ENCODE results near the gene CMTM2. TPM values are rescaled to one million over a fixed set of nuclear protein-coding genes. Genes with fewer than 3 reads are reported as not detected.

The CMTM2 gene
- total RNA-seq, 4 donors from 2014 or later: not detected

DNA sequence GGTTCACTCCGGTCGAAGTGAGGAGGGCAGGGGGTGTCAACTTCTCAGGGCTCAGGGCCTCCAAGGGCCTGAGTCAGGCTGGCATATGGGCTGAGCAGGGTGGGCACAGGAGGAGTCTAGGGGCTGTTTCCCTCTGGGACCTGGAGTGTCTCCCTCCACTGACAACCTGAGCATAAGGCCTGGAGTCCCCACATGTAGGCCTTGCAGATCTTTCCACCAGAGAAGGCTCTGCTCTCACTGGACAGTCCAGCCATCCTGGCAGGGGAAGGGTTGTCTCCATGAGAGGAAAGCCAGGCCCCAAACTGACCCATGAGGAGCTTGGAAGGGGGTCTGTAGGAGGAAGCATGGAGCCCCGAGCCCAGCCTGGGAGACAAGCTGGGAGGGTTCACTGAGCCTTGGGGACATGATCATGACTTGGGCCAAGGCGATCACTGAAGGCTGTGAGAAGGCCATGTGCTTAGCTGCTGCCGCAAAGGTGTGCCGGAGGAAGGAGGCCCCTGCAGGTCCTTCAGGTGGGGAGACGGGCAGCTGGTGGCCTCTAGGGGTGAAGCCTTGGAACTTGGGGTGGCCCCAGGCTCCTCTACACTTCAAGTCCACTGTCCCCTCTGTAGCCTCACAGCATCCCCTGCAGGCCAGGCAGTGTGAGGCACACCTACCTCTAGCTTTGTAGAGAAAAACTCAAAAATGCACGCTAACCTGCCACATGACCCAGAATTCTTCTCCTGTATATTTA, 9.9 kb downstream of the CMTM2 start:
- TF ChIP-seq, protein P1, sequence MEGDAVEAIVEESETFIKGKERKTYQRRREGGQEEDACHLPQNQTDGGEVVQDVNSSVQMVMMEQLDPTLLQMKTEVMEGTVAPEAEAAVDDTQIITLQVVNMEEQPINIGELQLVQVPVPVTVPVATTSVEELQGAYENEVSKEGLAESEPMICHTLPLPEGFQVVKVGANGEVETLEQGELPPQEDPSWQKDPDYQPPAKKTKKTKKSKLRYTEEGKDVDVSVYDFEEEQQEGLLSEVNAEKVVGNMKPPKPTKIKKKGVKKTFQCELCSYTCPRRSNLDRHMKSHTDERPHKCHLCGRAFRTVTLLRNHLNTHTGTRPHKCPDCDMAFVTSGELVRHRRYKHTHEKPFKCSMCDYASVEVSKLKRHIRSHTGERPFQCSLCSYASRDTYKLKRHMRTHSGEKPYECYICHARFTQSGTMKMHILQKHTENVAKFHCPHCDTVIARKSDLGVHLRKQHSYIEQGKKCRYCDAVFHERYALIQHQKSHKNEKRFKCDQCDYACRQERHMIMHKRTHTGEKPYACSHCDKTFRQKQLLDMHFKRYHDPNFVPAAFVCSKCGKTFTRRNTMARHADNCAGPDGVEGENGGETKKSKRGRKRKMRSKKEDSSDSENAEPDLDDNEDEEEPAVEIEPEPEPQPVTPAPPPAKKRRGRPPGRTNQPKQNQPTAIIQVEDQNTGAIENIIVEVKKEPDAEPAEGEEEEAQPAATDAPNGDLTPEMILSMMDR (IDR thresholded peaks at IDR 0.05; ENCODE audit: low read depth): no peak

DNA sequence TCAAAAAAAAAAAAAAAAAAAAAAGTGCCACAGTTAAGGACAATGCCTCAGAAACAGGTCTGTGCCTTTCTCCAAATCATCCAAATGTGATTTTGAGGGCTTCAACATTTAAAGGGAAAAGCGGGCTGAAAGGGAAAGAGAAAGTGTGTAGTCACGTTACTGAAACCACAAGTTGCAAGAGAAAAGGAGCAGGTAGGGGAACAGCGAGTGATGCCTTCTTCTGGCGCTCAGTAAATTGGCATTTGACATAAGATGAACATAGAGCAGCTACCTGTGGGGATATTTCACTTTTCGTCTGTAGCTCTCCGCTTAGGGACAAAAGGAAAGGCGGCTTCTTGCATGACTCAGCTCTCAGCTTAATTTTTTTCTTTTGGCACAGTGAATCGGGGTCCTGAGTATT, 11.1 kb downstream of the CMTM2 start:
- TF ChIP-seq, protein P1 (IDR thresholded peaks at IDR 0.05; ENCODE audit: low read depth): no peak

DNA sequence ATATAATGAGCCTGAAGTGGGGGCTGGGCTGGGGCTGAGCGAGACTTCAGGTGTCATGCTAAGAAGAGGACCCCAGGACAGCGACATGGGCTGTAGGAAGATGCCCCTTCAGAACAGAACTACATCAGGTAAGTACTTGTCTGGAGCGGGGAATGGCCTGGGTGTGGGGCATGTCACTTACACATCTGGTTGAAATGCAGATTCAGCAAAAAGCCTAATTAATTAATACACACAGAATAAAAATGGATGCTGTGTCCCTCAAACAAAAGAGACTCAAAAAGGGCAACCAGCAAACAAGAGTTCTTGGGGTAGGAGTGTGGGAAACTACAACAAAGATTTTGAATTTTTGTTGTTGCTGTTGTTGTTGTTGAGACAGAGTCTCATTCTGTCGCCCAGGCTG, 11.8 kb downstream of the CMTM2 start:
- TF ChIP-seq, protein P1 (IDR thresholded peaks at IDR 0.05; ENCODE audit: low read depth): no peak

DNA sequence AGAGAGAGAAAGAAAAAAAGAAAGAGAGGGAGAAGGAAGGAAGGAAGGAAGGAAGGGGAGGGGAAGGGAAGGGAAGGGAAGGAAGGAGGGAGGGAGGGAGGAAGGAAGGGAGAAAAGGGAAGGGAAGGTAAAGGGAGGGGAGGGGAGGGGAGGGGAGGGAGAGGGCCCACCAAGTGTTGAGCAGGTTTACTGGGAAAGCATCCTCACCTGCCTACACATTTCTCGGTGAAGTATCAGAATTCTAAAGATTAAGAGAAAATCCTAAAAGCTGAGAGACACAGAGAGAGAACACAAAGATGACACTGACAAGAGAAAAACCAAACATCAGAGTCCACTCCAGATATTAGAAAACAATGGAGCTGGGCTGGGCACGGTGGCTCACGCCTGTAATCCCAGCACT, 13.0 kb downstream of the CMTM2 start:
- TF ChIP-seq, protein P1 (IDR thresholded peaks at IDR 0.05; ENCODE audit: low read depth): no peak

DNA sequence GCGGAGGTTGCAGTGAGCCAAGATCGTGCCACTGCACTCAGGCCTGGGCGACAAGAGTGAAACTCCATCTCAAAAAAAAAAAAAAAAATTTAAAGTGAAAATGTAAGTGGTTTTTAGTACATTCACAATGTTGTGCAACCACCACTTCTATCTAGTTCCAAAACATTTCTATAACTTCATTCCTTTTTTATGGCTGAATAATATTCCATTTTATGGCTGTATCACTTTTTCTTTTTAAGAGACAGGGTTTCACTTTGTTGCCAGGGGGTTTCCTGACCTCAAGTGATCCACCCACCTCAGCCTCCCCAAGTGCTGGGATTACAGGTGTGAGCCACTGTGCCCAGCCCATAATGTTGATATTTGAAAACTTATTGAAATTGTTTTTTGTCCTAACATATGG, 13.6 kb downstream of the CMTM2 start:
- TF ChIP-seq, protein P1 (IDR thresholded peaks at IDR 0.05; ENCODE audit: low read depth): no peak

DNA sequence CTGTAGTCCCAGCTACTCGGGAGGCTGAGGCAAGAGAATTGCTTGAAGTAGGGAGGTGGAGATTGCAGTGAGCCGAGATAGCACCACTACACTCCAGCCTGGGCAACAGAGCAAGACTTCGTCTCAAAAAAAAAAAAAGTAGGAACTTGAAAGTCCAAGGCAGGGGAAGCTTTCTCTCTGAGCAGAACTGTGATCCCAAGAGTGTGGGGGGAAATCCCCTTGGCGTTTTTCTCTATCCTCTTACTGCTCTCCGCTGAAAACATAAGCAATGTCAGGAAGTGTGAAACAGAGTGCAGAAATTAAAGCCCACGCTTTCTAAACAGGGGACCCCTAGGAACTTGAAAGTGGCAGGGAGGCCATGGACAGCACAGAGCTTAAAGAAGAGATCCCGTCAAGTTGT, 15.5 kb downstream of the CMTM2 start:
- TF ChIP-seq, protein P1 (IDR thresholded peaks at IDR 0.05; ENCODE audit: low read depth): no peak

DNA sequence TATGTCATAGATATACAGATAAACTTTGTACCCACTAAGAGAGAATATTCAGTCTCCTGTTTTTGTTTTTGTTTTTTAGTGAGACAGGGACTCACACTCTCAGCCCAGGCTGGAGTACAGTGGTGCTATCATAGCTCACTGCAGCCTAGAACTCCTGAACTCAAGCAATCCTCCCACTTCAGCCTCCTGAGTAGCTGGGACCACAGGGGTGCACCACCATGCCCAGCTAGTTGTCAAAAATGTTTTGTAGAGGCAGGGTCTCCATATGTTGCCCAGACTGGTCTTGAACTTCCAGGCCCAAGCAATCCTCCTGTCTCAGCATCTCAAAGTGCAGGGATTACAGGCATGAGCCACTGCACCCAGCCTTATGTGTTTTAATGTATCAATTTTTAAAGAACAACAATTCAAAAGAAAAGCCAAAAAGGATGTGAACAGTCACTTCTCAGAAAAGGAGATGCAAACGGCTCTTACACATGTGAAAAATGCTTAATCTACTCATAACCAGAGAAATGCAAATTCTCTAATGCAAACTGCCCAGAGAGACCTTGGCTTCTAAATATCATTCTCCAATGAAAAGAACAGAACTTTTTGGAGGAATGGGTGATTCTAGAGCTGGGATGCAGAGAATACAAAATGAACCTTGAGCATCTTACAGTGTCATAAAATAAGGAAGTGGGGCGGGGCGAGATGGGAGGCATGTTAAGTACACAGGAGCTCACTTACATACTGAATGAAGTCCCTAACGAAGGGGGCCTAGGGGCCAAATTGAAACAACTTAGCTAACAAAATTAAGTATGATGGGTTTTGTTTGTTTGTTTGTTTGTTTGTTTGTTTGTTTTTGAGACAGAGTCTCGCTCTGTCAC, 18.0 kb downstream of the CMTM2 start:
- TF ChIP-seq, protein P1 (IDR thresholded peaks at IDR 0.05; ENCODE audit: low read depth): no peak

Measured in subcutaneous adipose tissue (tissue), 4 donors.